Dendritic cell treated with granulocyte-macrophage colony-stimulating factor and Interleukin-4, amounts not matched to agents 40 ng/mL and 50 ng/mL, for 4 days (primary cell): ENCODE results near the gene LBP.
"Not testable (repeated sequence)": the region's sequence is repeated elsewhere in the genome, so short reads cannot be mapped to it uniquely, and the experiment has no call there.

ENCODE experiments used
- H3K27ac Mint-ChIP-seq: one replicate; pipeline ENCODE4 v1.8.0; 2022; ENCODE audit warnings: mild to moderate bottlenecking, mixed read lengths
- H3K27me3 Mint-ChIP-seq: one replicate; pipeline ENCODE4 v1.8.0; 2022; ENCODE audit warnings: mild to moderate bottlenecking, mixed read lengths
- H3K36me3 Mint-ChIP-seq: one replicate; pipeline ENCODE4 v1.8.0; 2022; ENCODE audit warnings: low read depth, mixed read lengths
- H3K4me1 Mint-ChIP-seq: one replicate; pipeline ENCODE4 v1.8.0; 2022; ENCODE audit warnings: low read depth, mixed read lengths
- H3K4me3 Mint-ChIP-seq: one replicate; pipeline ENCODE4 v1.8.0; 2022; ENCODE audit warnings: mild to moderate bottlenecking, moderate library complexity, mixed read lengths
- H3K9me3 Mint-ChIP-seq: one replicate; pipeline ENCODE4 v1.8.0; 2022; ENCODE audit warnings: mixed read lengths
- intact Hi-C: fragments of 100-400 bp; cut with micrococcal nuclease; formaldehyde crosslinking; loops from one replicate; pipeline ENCODE4 v1.15.0; 2022

LBP gene

DNA sequence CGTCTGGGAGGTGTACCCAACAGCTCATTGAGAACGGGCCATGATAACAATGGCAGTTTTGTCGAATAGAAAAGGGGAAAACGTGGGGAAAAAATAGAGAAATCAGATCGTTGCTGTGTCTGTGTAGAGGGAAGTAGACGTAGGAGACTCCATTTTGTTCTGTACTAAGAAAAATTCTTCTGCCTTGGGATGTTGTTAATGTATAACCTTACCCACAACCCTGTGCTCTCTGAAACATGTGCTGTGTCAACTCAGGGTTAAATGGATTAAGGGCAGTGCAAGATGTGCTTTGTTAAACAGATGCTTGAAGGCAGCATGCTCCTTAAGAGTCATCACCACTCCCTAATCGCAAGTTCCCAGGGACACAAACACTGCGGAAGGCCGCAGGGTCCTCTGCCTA is 61.5 kb downstream of the LBP start:
- not testable (repeated sequence) for H3K4me1 Mint-ChIP-seq, H3K27ac Mint-ChIP-seq, H3K27me3 Mint-ChIP-seq, H3K9me3 Mint-ChIP-seq, H3K4me3 Mint-ChIP-seq
- H3K36me3 Mint-ChIP-seq = peaks cover 20% of the 10 kb centered on the region
- intact Hi-C loops = loop anchor here (1.0 to 5.0 kb wide), 4 partner anchors 51 to 351 kb away; no protein-coding TSS in a partner anchor

- no peaks in the 10 kb centered on the region for H3K27me3 Mint-ChIP-seq
- peaks cover 66% of the 10 kb centered on the region for H3K36me3 Mint-ChIP-seq
- no peak overlapping the region for H3K27ac Mint-ChIP-seq
- H3K4me3 Mint-ChIP-seq = no peak overlapping the region
- no peaks in the 10 kb centered on the region for H3K9me3 Mint-ChIP-seq
- intact Hi-C loops = no loop called here
- H3K4me1 Mint-ChIP-seq = no peaks in the 10 kb centered on the region
These were observed 66.7 kb downstream of the LBP start for GRCh38 chr20:38412877-38413577.

GRCh38 chr20:38414769-38415450 is 68.6 kb downstream of the LBP start:
- H3K27ac Mint-ChIP-seq = no peak overlapping the region
- no peaks in the 10 kb centered on the region for H3K4me1 Mint-ChIP-seq
- H3K36me3 Mint-ChIP-seq = peaks cover 84% of the 10 kb centered on the region
- no peaks in the 10 kb centered on the region for H3K27me3 Mint-ChIP-seq
- intact Hi-C loops = no loop called here
- no peak overlapping the region for H3K4me3 Mint-ChIP-seq
- no peaks in the 10 kb centered on the region for H3K9me3 Mint-ChIP-seq

GRCh38 chr20:38418509-38419204 is 72.4 kb downstream of the LBP start:
- Mint-ChIP-seq H3K4me3 (no peak overlapping the region), H3K36me3 (peaks cover 93% of the 10 kb centered on the region), H3K4me1 (no peaks in the 10 kb centered on the region), H3K9me3 (no peaks in the 10 kb centered on the region), H3K27me3 (no peaks in the 10 kb centered on the region), H3K27ac (no peak overlapping the region)
- intact Hi-C loops = no loop called here

DNA sequence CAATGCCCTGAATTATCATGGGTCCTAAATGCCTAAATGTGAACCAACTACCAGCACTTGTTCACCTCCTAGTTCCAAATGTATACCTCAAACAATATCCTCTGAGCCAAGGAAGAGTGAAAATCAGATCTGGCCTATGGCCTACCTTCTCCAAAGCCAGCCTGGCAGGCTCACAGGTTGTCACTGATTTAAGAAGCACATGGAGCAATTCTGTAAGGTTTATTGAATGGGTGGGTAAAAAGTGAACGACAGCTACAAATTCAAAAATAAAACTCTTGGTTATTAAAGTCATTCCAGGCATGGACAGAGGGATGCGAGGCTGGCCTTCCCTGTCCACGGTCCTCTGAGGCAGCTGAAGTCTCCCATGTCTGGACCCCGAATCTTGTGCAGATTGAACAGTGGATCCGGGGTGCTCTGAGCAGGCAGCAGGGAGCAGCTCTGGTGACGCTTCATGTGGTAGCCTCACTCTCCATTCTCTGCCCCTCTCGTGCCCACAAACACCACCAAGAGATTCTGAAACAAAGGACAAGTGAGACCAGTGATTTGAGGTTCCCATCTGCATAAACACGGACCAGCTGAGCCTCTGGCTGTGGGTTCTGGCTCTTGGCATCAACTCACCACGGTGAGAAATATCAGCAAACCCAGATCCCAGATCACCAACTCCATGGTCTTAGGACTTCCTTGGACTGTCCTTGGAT is 74.3 kb downstream of the LBP start:
- H3K4me3 Mint-ChIP-seq = no peak overlapping the region
- H3K27ac Mint-ChIP-seq = no peak overlapping the region

GRCh38 chr20:38421915-38422314 is 75.6 kb downstream of the LBP start:
- Mint-ChIP-seq H3K36me3 (peaks cover 95% of the 10 kb centered on the region), H3K27me3 (no peaks in the 10 kb centered on the region), H3K27ac (no peak overlapping the region), H3K9me3 (no peaks in the 10 kb centered on the region), H3K4me1 (peaks cover 17% of the 10 kb centered on the region), H3K4me3 (no peak overlapping the region)
- intact Hi-C loops = no loop called here

More for the DNA sequence above, 74.3 kb downstream of the LBP start:
- peaks cover 93% of the 10 kb centered on the region for H3K36me3 Mint-ChIP-seq
- peaks cover 9% of the 10 kb centered on the region for H3K4me1 Mint-ChIP-seq
- H3K9me3 Mint-ChIP-seq = no peaks in the 10 kb centered on the region
- no peaks in the 10 kb centered on the region for H3K27me3 Mint-ChIP-seq
- intact Hi-C loops = no loop called here

GRCh38 chr20:38423541-38423940 is 77.3 kb downstream of the LBP start:
- Mint-ChIP-seq H3K4me1 (peaks cover 33% of the 10 kb centered on the region), H3K4me3 (no peak overlapping the region), H3K36me3 (peaks cover 100% of the 10 kb centered on the region), H3K27me3 (no peaks in the 10 kb centered on the region), H3K27ac (no peak overlapping the region), H3K9me3 (no peaks in the 10 kb centered on the region)
- intact Hi-C loops = no loop called here

DNA sequence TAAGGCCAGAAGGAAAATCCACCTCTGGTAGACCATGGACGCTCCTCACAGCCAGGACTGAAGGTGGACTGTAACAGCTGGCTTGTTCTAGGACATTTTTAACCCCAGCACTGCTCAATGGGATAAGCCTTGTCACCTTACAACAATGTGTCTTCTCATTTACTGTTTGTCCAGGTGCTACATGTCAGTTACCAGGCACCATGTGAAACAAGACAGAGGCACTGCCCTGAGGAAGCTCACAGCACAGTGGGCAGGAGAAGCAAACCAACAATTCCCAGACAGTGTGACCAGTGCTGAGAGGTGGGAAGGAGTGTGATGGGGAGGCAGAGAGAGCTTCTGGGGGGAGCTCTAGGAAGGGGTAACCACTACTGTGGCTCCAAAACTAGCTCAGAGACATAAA is 78.1 kb downstream of the LBP start:
- H3K9me3 Mint-ChIP-seq = no peaks in the 10 kb centered on the region
- intact Hi-C loops = no loop called here
- H3K36me3 Mint-ChIP-seq = peaks cover 100% of the 10 kb centered on the region
- no peak overlapping the region for H3K27ac Mint-ChIP-seq
- no peaks in the 10 kb centered on the region for H3K27me3 Mint-ChIP-seq
- no peak overlapping the region for H3K4me3 Mint-ChIP-seq
- peaks cover 42% of the 10 kb centered on the region for H3K4me1 Mint-ChIP-seq

GRCh38 chr20:38426006-38426897 is 80.0 kb downstream of the LBP start:
- Mint-ChIP-seq H3K27ac (peak overlapping the region; percentile 28), H3K27me3 (no peaks in the 10 kb centered on the region), H3K4me3 (no peak overlapping the region), H3K9me3 (no peaks in the 10 kb centered on the region), H3K36me3 (peaks cover 97% of the 10 kb centered on the region), H3K4me1 (peaks cover 52% of the 10 kb centered on the region)
- intact Hi-C loops = no loop called here
